ELF-1 (cell line): ENCODE measurements around the gene C19orf73.

Source experiments
- DNase-seq: peaks from one replicate; pipeline ENCODE4 v3.0.0-alpha.2; 2016; ENCODE audit warnings: low read depth, low spot score

C19orf73 gene

GRCh38 chr19:49101160-49101559 lies 17.8 kb downstream of the C19orf73 start:
- DNase-seq: peak; percentile 29

GRCh38 chr19:49098795-49099194 lies 20.1 kb downstream of the C19orf73 start:
- DNase-seq: no peak

- peak; percentile 96 for DNase-seq
Measured at GRCh38 chr19:49097453-49098288, 21.3 kb downstream of the C19orf73 start.

- DNase-seq: no peak
Measured at GRCh38 chr19:49094505-49095482, 24.1 kb downstream of the C19orf73 start.

- no peak for DNase-seq
Measured at GRCh38 chr19:49092686-49093085, 26.3 kb downstream of the C19orf73 start.

- DNase-seq: no peak
Measured at GRCh38 chr19:49091391-49092038, 27.4 kb downstream of the C19orf73 start.

- no peak for DNase-seq
Measured at GRCh38 chr19:49086296-49086695, 32.6 kb downstream of the C19orf73 start.

GRCh38 chr19:49085868-49086232 lies 33.1 kb downstream of the C19orf73 start:
- DNase-seq: no peak

- peak; percentile 100 for DNase-seq
Measured at GRCh38 chr19:49085020-49085867, 33.7 kb downstream of the C19orf73 start, which contains the start of gene SNRNP70. Gene SNRNP70 (plus strand): TSS chr19:49085451. CDS start chr19:49086415, 964 bp downstream.

GRCh38 chr19:49084206-49085019 lies 34.5 kb downstream of the C19orf73 start:
- DNase-seq: no peak

- DNase-seq: no peak
Measured at GRCh38 chr19:49081273-49081672, 37.7 kb downstream of the C19orf73 start.

- DNase-seq: no peak
Measured at GRCh38 chr19:49080392-49080791, 38.6 kb downstream of the C19orf73 start.

GRCh38 chr19:49074869-49075268 lies 44.1 kb downstream of the C19orf73 start:
- peak; percentile 55 for DNase-seq

GRCh38 chr19:49073514-49074378 lies 45.2 kb downstream of the C19orf73 start:
- peak; percentile 70 for DNase-seq

- peak; percentile 70 for DNase-seq
Measured at GRCh38 chr19:49071860-49072547, 46.9 kb downstream of the C19orf73 start.

GRCh38 chr19:49070416-49070815 lies 48.5 kb downstream of the C19orf73 start:
- DNase-seq: no peak

GRCh38 chr19:49069026-49069425 lies 49.9 kb downstream of the C19orf73 start:
- no peak for DNase-seq
